OCI-LY1 (cell line): Measurements from ENCODE around the gene ZFYVE27.
"Not testable (repeated sequence)": the region's sequence is repeated elsewhere in the genome, so short reads cannot be mapped to it uniquely, and the experiment has no call there.

Source experiments
- H2AFZ ChIP-seq: fragments of 200-600 bp; sonication (generic), shearing (Covaris generic); 2 replicates; pipeline ENCODE4 v1.6.0; 2014; ENCODE audit warnings: antibody characterized with exemption, mild to moderate bottlenecking, low read length
- H3F3A ChIP-seq: fragments of 200-600 bp; sonication (generic), shearing (Covaris generic); 2 replicates; pipeline ENCODE4 v1.6.0; 2014; ENCODE audit warnings: mild to moderate bottlenecking, antibody characterized with exemption, low read length, moderate library complexity; ENCODE audit not compliant: insufficient read depth
- H3K27ac ChIP-seq: fragments of 200-600 bp; sonication (generic); 2 replicates; pipeline ENCODE4 v1.5.1; 2014; ENCODE audit warnings: low read length, mixed run types, mild to moderate bottlenecking, low read depth; ENCODE audit not compliant: poor library complexity, severe bottlenecking
- H3K27me3 ChIP-seq: fragments of 200-600 bp; sonication (generic); 2 replicates; pipeline ENCODE4 v1.6.0; 2014; ENCODE audit warnings: antibody characterized with exemption, mild to moderate bottlenecking, low read length, moderate library complexity; ENCODE audit not compliant: insufficient read depth
- H3K36me3 ChIP-seq: fragments of 200-600 bp; sonication (generic); 2 replicates; pipeline ENCODE4 v1.6.1; 2014; ENCODE audit warnings: mild to moderate bottlenecking, antibody characterized with exemption, low read length, moderate library complexity, mixed read lengths; ENCODE audit not compliant: insufficient read depth
- H3K4me1 ChIP-seq: fragments of 200-600 bp; sonication (generic); 2 replicates; pipeline ENCODE4 v1.5.1; 2014; ENCODE audit warnings: mild to moderate bottlenecking, low read length, moderate library complexity; ENCODE audit not compliant: insufficient read depth, severe bottlenecking
- H3K4me2 ChIP-seq: fragments of 200-600 bp; sonication (generic), shearing (Covaris generic); 2 replicates; pipeline ENCODE4 v1.6.1; 2014; ENCODE audit warnings: low read length
- H3K4me3 ChIP-seq: fragments of 200-600 bp; sonication (generic); 2 replicates; pipeline ENCODE4 v1.5.1; 2014; ENCODE audit warnings: low read length, low read depth, mild to moderate bottlenecking, mixed read lengths; ENCODE audit not compliant: poor library complexity, severe bottlenecking
- H3K79me2 ChIP-seq: fragments of 200-600 bp; shearing (Covaris generic); 2 replicates; pipeline ENCODE4 v1.6.1; 2016; ENCODE audit warnings: mixed run types, low read length, mixed read lengths; ENCODE audit not compliant: insufficient read depth
- H3K9ac ChIP-seq: fragments of 200-600 bp; sonication (generic), shearing (Covaris generic); 2 replicates; pipeline ENCODE4 v1.6.1; 2014; ENCODE audit warnings: mild to moderate bottlenecking, low read length, mixed read lengths
- H3K9me2 ChIP-seq: fragments of 200-600 bp; sonication (generic), shearing (Covaris generic); 2 replicates; pipeline ENCODE4 v1.6.1; 2014; ENCODE audit warnings: low read depth, mild to moderate bottlenecking, low read length, mixed read lengths
- H3K9me3 ChIP-seq: fragments of 200-600 bp; shearing (Covaris generic); 2 replicates; pipeline ENCODE4 v1.6.1; 2014; ENCODE audit warnings: low read length, mixed read lengths
- H4K20me1 ChIP-seq: fragments of 200-600 bp; sonication (generic), shearing (Covaris generic); 2 replicates; pipeline ENCODE4 v1.6.0; 2016; ENCODE audit warnings: mild to moderate bottlenecking, low read length; ENCODE audit not compliant: insufficient read depth
- CTCF ChIP-seq: fragments of 200-600 bp; sonication (generic), shearing (Covaris generic); IDR thresholded peaks from 2 replicates; pipeline ENCODE4 v1.5.1; 2017; ENCODE audit warnings: mild to moderate bottlenecking, antibody characterized with exemption, low read length, moderate library complexity, mixed read lengths
- EZH2 ChIP-seq: fragments of 200-600 bp; sonication (generic), shearing (Covaris generic); IDR thresholded peaks from 2 replicates; pipeline ENCODE4 v1.8.0; 2017; ENCODE audit warnings: borderline replicate concordance, mixed run types, mild to moderate bottlenecking, antibody characterized with exemption, low read length, moderate library complexity, mixed read lengths

The ZFYVE27 gene

GRCh38 chr10:97690133-97690532, 46.8 kb upstream of the ZFYVE27 start:
- Histone ChIP-seq H3F3A (no peaks in the 10 kb centered on the region), H3K4me1 (peaks cover 7% of the 10 kb centered on the region), H3K9me2 (no peaks in the 10 kb centered on the region), H2AFZ (no peak overlapping the region), H3K9ac (no peak overlapping the region), H3K79me2 (no peaks in the 10 kb centered on the region), H3K36me3 (no peaks in the 10 kb centered on the region), H3K4me2 (no peak overlapping the region), H3K27ac (no peak overlapping the region), H3K27me3 (no peaks in the 10 kb centered on the region), H4K20me1 (no peaks in the 10 kb centered on the region), H3K9me3 (no peaks in the 10 kb centered on the region), H3K4me3 (no peak overlapping the region)
- no peak for TF ChIP-seq CTCF
- TF ChIP-seq EZH2, result no peak

DNA sequence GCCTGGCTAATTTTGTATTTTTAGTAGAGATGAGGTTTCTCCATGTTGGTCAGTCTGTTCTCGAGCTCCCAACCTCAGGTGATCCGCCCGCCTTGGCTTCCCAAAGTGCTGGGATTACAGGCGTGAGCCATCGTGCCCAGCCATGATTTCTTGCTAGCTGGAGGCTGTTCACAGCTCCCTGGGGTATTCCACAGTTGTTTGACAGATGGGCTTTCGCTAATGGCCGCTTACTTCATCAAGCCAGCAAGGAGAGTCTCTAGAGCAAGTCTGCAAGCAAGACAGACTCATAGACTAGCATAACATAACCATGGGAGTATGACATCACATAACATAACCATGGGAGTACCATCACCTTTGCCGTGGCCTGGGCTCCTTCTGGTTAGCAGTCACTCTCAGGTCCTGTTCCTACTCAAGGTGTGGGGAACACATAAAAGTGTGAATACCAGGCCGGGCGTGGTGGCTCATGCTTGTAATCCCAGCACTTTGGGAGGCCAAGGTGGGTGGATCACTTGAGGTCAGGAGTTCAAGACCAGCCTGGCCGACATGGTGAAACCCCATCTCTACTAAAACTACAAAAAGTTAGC, 38.8 kb upstream of the ZFYVE27 start:
- not testable (repeated sequence) for H2AFZ ChIP-seq, H3K4me2 ChIP-seq, H3K9me3 ChIP-seq, H3K4me1 ChIP-seq, H3F3A ChIP-seq, H4K20me1 ChIP-seq, H3K79me2 ChIP-seq, H3K27ac ChIP-seq, H3K4me3 ChIP-seq, H3K9me2 ChIP-seq, H3K27me3 ChIP-seq, H3K9ac ChIP-seq, H3K36me3 ChIP-seq

DNA sequence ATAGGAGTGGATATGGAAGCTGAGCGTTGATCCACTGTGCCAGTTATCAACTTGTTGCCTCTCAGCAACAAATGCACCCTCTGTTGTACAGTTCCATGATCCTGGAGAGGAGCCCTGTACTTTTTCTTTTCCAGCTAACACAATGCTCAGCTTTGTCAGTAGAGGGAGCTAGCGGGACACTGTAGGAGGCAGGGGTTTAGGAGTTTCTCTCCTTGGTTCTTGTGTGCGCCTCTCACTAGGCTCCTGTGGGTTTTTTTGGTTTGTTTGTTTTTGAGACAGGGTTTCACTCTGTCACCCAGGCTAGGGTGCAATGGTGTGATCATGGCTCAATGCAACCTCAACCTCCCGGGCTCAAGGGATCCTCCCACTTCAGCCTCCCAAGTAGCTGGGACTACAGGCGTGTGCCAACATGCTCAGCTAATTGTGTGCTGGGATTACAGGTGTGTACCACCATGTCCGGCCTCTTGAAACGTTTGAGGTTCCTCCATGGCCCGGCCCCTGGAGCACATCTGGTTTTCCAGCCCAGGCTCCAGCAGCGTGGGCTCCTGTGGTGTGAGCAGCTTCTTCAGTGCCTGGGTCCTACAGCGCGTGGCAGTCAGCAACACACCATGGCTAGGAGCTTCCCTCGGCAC, 35.4 kb upstream of the ZFYVE27 start:
- Histone ChIP-seq H3K4me3 (no peak overlapping the region), H2AFZ (no peak overlapping the region)

More for the DNA sequence above, 35.4 kb upstream of the ZFYVE27 start:
- no peaks in the 10 kb centered on the region for H3F3A ChIP-seq
- H3K9me3 ChIP-seq, result no peaks in the 10 kb centered on the region
- TF ChIP-seq CTCF (peak; percentile 50), EZH2 (no peak)
- H3K27me3 ChIP-seq, result no peaks in the 10 kb centered on the region
- no peak overlapping the region for H3K27ac ChIP-seq
- H3K36me3 ChIP-seq, result no peaks in the 10 kb centered on the region
- no peaks in the 10 kb centered on the region for H3K4me1 ChIP-seq
- H3K4me2 ChIP-seq, result no peak overlapping the region
- no peaks in the 10 kb centered on the region for H4K20me1 ChIP-seq
- H3K79me2 ChIP-seq, result no peaks in the 10 kb centered on the region
- no peak overlapping the region for H3K9ac ChIP-seq
- no peaks in the 10 kb centered on the region for H3K9me2 ChIP-seq
